ENCODE measurements around the gene PDCD1LG2. TPM values are rescaled to one million over a fixed set of nuclear protein-coding genes. Genes with fewer than 3 reads are reported as not detected.

PDCD1LG2 gene
- total RNA-seq, 4 donors from 2014 or later, result 0.44 to 3.1 (median 1.9) TPM

GRCh38 chr9:5575000-5575399 lies 64.7 kb downstream of the PDCD1LG2 start:
- no peak for TF ChIP-seq POLR2A (IDR thresholded peaks at IDR 0.05)
- no peak for TF ChIP-seq CTCF (IDR thresholded peaks at IDR 0.05)
- no peak for DNase-seq (ENCODE audit: low spot score in 2 of 2)
- WGBS, 2 donors, result 70 to 83% methylated on average over 2 of the region's 2 CpGs
- Histone ChIP-seq H3K27ac (no peak overlapping the region), H3K4me1 (peaks cover 0 to 15% (median 0%) of the 10 kb centered on the region in 4 donors), H3K27me3 (no peaks in the 10 kb centered on the region), H3K9me3 (no peaks in the 10 kb centered on the region), H3K36me3 (peaks cover 0 to 5% (median 0%) of the 10 kb centered on the region in 3 donors), H3K4me3 (no peak overlapping the region)

- WGBS, 2 donors, result 61 to 63% methylated on average over 2 of the region's 2 CpGs
- no peaks in the 10 kb centered on the region for H3K27me3 ChIP-seq
- H3K36me3 ChIP-seq, result peaks cover 0 to 3% (median 0%) of the 10 kb centered on the region in 3 donors
- H3K9me3 ChIP-seq, result no peaks in the 10 kb centered on the region
- no peak overlapping the region for H3K4me3 ChIP-seq
- DNase-seq (ENCODE audit: low spot score in 2 of 2), result no peak
- peaks cover 0 to 15% (median 0%) of the 10 kb centered on the region in 4 donors for H3K4me1 ChIP-seq
- no peak for TF ChIP-seq POLR2A (IDR thresholded peaks at IDR 0.05)
- TF ChIP-seq CTCF (IDR thresholded peaks at IDR 0.05), result no peak
- no peak for TF ChIP-seq EP300 (IDR thresholded peaks at IDR 0.05)
- H3K27ac ChIP-seq, result no peak overlapping the region
These were observed 66.9 kb downstream of the PDCD1LG2 start for GRCh38 chr9:5577225-5577624.

- TF ChIP-seq EP300 (IDR thresholded peaks at IDR 0.05) (no peak), POLR2A (IDR thresholded peaks at IDR 0.05) (no peak), CTCF (IDR thresholded peaks at IDR 0.05) (no peak)
- peak overlapping the region in 1 of 4 donors; percentile 21 for H3K27ac ChIP-seq
- no peaks in the 10 kb centered on the region for H3K27me3 ChIP-seq
- H3K4me1 ChIP-seq, result peaks cover 0 to 21% (median 3%) of the 10 kb centered on the region in 4 donors
- H3K4me3 ChIP-seq, result no peak overlapping the region
- H3K9me3 ChIP-seq, result no peaks in the 10 kb centered on the region
- no peak for DNase-seq (ENCODE audit: low spot score in 2 of 2)
- no peaks in the 10 kb centered on the region for H3K36me3 ChIP-seq
These were observed 67.8 kb downstream of the PDCD1LG2 start for GRCh38 chr9:5578018-5578697.

GRCh38 chr9:5578698-5579085 lies 68.4 kb downstream of the PDCD1LG2 start:
- no peak for TF ChIP-seq EP300 (IDR thresholded peaks at IDR 0.05)
- TF ChIP-seq POLR2A (IDR thresholded peaks at IDR 0.05), result no peak
- TF ChIP-seq CTCF (IDR thresholded peaks at IDR 0.05), result no peak
- peaks cover 0 to 25% (median 4%) of the 10 kb centered on the region in 4 donors for H3K4me1 ChIP-seq
- no peaks in the 10 kb centered on the region for H3K36me3 ChIP-seq
- no peak for DNase-seq (ENCODE audit: low spot score in 2 of 2)
- H3K27me3 ChIP-seq, result no peaks in the 10 kb centered on the region
- no peaks in the 10 kb centered on the region for H3K9me3 ChIP-seq
- H3K27ac ChIP-seq, result peak overlapping the region in 1 of 4 donors; percentile 21
- H3K4me3 ChIP-seq, result no peak overlapping the region

GRCh38 chr9:5579881-5580280 lies 69.5 kb downstream of the PDCD1LG2 start:
- Histone ChIP-seq H3K4me1 (peaks cover 0 to 25% (median 4%) of the 10 kb centered on the region in 4 donors), H3K36me3 (no peaks in the 10 kb centered on the region), H3K27ac (no peak overlapping the region), H3K9me3 (no peaks in the 10 kb centered on the region), H3K27me3 (no peaks in the 10 kb centered on the region), H3K4me3 (no peak overlapping the region)
- DNase-seq (ENCODE audit: low spot score in 2 of 2), result no peak
- TF ChIP-seq EP300 (IDR thresholded peaks at IDR 0.05) (no peak), POLR2A (IDR thresholded peaks at IDR 0.05) (no peak), CTCF (IDR thresholded peaks at IDR 0.05) (no peak)
- 87 to 88% methylated on average over 1 of the region's 1 CpG for WGBS, 2 donors
